Nephron (organoid): Measurements from ENCODE around the gene TREML4.

Source experiments
- H3K27ac Mint-ChIP-seq, 3 experiments: 2 replicates each; pipeline ENCODE4 v1.8.0; 2020; ENCODE audit warnings: mixed read lengths in 3 of 3, mild to moderate bottlenecking in 2 of 3, moderate library complexity in 1 of 3
- H3K27me3 Mint-ChIP-seq: 2 replicates; pipeline ENCODE4 v1.8.0; 2021; ENCODE audit warnings: low read depth, mild to moderate bottlenecking, moderate library complexity, mixed read lengths
- H3K36me3 Mint-ChIP-seq: 2 replicates; pipeline ENCODE4 v1.8.0; 2020; ENCODE audit warnings: low read depth, mixed read lengths
- H3K4me1 Mint-ChIP-seq: 2 replicates; pipeline ENCODE4 v1.8.0; 2020; ENCODE audit warnings: mixed read lengths
- H3K4me3 Mint-ChIP-seq, 3 experiments: 2 replicates each; pipeline ENCODE4 v1.8.0; 2020; ENCODE audit warnings: mild to moderate bottlenecking in 3 of 3, mixed read lengths in 3 of 3, moderate library complexity in 2 of 3
- H3K9me3 Mint-ChIP-seq: 2 replicates; pipeline ENCODE4 v1.8.0; 2020; ENCODE audit warnings: mixed read lengths
- TF ChIP-seq, protein P1 (sequence below), 3 experiments: fragments of 200-600 bp; sonication (generic); IDR thresholded peaks; one replicate each; pipeline ENCODE4 v1.5.0; 2021; ENCODE audit warnings: antibody characterized with exemption in 3 of 3; ENCODE audit not compliant: unreplicated experiment in 3 of 3

Gene TREML4

DNA sequence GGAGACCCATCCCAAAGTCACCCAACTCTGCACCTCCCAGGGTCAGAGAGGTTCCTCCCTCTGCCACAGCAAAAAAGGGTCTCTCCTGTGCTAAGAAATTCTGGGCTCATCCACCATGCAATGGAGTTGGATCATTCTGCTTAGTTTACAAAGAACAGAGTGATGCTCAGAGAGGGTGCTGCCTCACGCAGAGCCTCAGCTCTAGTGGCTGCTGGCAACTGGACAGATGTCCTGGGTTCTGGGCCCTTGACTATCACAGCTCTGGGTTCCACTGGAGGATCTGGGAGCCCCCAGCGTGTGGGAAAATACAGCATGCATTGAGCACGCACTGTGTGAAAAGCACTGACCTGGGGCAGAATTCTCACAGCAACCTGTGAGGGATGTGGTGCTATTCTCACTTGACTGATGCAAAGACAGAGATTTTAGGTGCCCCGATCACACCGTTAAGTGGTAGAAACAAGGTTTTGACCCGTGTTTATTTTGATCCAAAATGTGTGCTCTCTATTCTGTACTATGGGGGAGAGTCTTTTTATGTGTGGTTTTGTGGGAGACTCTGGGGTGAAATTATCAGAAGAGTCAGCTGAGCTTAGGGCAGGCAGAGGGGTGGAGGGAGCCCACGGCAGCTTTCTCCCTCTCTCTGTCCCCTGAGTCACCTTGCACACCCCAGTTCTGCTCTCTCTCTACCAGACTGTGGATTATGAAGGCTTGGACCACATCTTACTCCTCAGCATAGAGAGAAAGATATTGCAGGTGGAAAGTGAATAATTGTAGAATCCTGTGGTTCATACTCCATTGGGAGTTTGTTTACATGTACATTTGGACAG is 19.9 kb downstream of the TREML4 start:
- Mint-ChIP-seq H3K27me3 (peaks cover 23% of the 10 kb centered on the region), H3K4me3 (no peak overlapping the region), H3K4me1 (no peaks in the 10 kb centered on the region), H3K27ac (no peak overlapping the region), H3K36me3 (no peaks in the 10 kb centered on the region), H3K9me3 (no peaks in the 10 kb centered on the region)
- TF ChIP-seq, protein P1, sequence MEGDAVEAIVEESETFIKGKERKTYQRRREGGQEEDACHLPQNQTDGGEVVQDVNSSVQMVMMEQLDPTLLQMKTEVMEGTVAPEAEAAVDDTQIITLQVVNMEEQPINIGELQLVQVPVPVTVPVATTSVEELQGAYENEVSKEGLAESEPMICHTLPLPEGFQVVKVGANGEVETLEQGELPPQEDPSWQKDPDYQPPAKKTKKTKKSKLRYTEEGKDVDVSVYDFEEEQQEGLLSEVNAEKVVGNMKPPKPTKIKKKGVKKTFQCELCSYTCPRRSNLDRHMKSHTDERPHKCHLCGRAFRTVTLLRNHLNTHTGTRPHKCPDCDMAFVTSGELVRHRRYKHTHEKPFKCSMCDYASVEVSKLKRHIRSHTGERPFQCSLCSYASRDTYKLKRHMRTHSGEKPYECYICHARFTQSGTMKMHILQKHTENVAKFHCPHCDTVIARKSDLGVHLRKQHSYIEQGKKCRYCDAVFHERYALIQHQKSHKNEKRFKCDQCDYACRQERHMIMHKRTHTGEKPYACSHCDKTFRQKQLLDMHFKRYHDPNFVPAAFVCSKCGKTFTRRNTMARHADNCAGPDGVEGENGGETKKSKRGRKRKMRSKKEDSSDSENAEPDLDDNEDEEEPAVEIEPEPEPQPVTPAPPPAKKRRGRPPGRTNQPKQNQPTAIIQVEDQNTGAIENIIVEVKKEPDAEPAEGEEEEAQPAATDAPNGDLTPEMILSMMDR (IDR thresholded peaks at IDR 0.05; ENCODE audit: unreplicated experiment in 3 of 3) = no peak

DNA sequence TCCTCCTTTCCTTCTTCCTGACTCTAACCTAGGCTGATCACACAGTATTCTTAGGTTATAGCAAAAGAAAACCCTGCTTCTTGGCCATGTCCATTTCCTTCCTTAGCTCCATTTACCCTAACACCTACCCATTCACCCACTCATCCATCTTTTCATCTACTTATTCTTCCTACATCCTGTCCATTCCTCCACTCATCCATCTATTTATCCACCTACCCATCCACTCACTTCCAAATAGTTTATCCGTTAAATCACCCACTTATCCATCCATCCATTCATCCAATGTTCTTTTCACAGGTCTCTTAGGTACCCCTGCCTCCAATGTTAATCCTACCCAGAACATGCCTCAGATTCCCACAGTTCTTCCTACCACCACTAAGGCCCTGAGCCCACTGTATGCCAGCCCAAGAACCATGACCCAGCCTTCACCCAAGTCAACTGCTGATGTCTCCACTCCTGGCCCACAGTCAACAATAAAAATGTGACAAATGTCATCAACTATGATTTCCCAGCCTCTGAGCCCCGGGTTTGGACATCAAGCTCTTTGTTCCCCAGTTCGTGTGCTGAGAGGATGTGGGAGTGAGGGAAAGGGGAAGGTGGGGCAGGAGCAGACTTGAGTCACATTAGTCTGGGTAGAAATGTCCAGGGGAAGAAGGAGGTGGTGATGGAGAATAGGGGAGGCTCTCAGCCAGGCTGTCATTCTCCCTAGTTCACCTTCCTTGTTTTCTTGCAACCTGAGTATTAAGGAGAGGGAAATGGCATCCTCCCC is 24.4 kb downstream of the TREML4 start:
- Mint-ChIP-seq H3K27ac (no peak overlapping the region), H3K4me3 (no peak overlapping the region), H3K27me3 (peaks cover 17% of the 10 kb centered on the region), H3K4me1 (peaks cover 26% of the 10 kb centered on the region), H3K36me3 (no peaks in the 10 kb centered on the region), H3K9me3 (no peaks in the 10 kb centered on the region)
- TF ChIP-seq, protein P1 (IDR thresholded peaks at IDR 0.05; ENCODE audit: unreplicated experiment in 3 of 3) = no peak

DNA sequence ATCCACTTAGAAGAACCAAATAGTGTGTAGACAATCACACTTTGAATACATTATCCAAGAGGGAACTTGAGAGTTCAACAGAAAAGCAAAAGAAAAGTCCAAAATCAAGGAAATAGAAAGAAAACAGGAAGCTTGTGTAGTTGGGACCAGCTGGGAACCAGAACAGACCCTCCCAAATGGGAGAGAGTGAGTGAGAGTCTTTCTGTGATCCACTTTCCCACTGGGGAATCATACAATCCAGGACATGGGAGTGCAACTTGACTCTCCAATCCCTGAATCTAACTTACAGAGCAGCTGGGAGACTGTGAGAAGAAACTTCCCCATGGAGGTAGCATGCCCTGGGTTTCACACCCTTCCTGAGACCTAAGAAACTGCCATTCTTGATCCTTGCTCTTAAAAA is 27.0 kb downstream of the TREML4 start:
- Mint-ChIP-seq H3K27me3 (peaks cover 19% of the 10 kb centered on the region), H3K36me3 (no peaks in the 10 kb centered on the region), H3K4me3 (no peak overlapping the region), H3K9me3 (peaks cover 5% of the 10 kb centered on the region), H3K4me1 (peaks cover 44% of the 10 kb centered on the region), H3K27ac (peak overlapping the region; percentile 14 to 79 (median 27))
- TF ChIP-seq, protein P1 (IDR thresholded peaks at IDR 0.05; ENCODE audit: unreplicated experiment in 3 of 3) = no peak

DNA sequence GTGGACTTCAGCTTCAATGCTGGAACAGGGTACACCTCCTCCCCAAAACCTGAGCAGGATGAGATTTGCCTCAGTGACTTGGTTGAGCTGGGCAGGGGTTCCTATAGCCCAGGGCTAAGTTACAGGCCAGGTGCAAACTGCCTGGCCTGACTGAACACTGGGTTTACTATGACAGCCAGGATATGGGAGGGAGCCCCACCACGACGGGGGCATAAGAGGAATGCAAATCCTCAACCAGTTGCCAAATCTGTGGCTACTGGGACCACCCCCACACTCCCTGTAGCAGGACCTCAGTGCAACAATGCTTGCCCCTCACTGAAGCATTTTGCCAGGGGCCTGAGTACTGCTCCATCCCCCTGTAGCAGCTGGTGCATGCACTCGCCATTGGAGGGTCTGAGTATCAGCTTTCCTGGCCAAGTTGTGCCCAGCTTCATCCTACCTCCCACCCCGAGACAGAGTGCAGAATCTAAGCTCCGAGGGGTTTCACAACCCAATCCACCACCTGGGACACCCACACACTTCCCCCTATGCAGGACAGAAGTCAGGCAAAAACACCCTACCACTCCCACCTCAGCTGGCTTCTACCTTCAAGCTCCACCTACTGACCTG is 27.6 kb downstream of the TREML4 start:
- Mint-ChIP-seq H3K36me3 (no peaks in the 10 kb centered on the region), H3K27me3 (peaks cover 16% of the 10 kb centered on the region), H3K9me3 (peaks cover 5% of the 10 kb centered on the region), H3K27ac (peak overlapping the region; percentile 92 to 97 (median 95)), H3K4me3 (no peak overlapping the region), H3K4me1 (peaks cover 44% of the 10 kb centered on the region)
- TF ChIP-seq, protein P1 (IDR thresholded peaks at IDR 0.05; ENCODE audit: unreplicated experiment in 3 of 3) = no peak

DNA sequence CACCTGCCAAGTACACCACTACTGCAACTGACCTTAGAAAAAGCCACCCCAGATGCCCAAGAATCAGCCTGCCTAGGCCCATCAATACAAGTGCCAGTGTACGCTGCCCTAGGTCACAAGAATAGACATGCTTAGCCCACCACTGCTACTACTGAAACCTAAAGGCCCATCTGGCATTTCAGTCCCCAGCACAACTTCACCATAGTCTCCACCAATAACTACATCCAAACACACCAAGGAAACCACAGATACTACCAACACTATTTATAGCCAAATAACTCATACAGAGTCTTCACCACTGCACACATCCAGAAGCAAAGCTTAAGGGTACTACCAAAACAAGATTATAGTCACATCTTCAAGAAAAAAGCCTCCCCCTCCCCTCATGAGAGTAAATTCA is 28.2 kb downstream of the TREML4 start:
- peak overlapping the region; percentile 1 to 8 (median 2) for H3K4me3 Mint-ChIP-seq
- peaks cover 44% of the 10 kb centered on the region for H3K4me1 Mint-ChIP-seq
- peaks cover 9% of the 10 kb centered on the region for H3K9me3 Mint-ChIP-seq
- peak overlapping the region; percentile 92 to 97 (median 95) for H3K27ac Mint-ChIP-seq
- TF ChIP-seq, protein P1 (IDR thresholded peaks at IDR 0.05; ENCODE audit: unreplicated experiment in 3 of 3) = no peak
- peaks cover 15% of the 10 kb centered on the region for H3K27me3 Mint-ChIP-seq
- H3K36me3 Mint-ChIP-seq = no peaks in the 10 kb centered on the region
